Coronary artery (tissue), 2 donors: ENCODE results near the gene CTNNA3.

Experiments
- DNase-seq: peaks from one replicate; pipeline ENCODE4 v3.0.0-alpha.2; 2017; ENCODE audit warnings: low spot score
- H3K27ac ChIP-seq, 2 donors: fragments of 200-600 bp; sonication (generic); one replicate each; pipeline ENCODE4 v1.5.1; 2016 to 2019
- H3K4me3 ChIP-seq: fragments of 200-600 bp; sonication (generic); 2 replicates; pipeline ENCODE4 v1.5.1; 2016; ENCODE audit warnings: mild to moderate bottlenecking, moderate library complexity
- TF ChIP-seq, protein P1 (sequence below): fragments of 200-600 bp; sonication (generic); IDR thresholded peaks from one replicate; pipeline ENCODE4 v1.5.1; 2019; ENCODE audit warnings: antibody characterized with exemption

Gene CTNNA3

DNA sequence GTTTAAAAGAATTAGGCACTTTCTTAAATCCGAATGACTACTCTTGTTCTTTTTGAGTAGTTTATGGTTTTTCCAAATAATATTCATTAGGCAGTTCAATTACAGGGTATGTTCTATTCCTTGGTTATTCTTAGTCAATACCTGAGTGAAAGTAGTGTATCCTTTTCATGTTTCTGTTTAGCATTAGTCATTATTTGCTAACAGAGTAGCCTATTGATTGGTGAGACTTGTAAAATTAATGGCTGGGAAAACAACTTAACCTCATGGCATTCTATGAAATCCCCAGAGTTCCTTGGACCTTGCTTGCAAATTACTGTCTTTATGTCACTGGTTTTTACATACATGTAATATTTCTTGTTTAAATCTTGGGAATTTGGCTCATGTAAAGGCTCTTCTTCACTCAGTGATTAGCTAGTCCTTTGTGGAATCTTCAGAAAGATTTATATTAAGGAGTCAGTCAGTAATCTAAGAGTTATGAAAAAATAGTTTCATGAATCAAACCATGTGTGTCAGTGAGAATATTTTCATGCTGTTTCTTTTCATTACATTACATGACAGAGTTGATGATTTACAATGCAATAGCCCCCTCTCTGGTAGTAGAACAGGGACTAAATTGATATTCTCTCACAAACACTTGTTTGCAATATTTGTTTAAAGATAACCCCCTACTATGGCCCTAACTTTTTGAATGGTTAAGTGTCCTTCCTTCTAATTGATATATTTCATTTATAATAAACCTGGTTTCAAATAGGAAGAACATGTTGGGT is 851.6 kb downstream of the CTNNA3 start:
- no peak overlapping the region for H3K4me3 ChIP-seq
- no peak overlapping the region for H3K27ac ChIP-seq
- TF ChIP-seq, protein P1, sequence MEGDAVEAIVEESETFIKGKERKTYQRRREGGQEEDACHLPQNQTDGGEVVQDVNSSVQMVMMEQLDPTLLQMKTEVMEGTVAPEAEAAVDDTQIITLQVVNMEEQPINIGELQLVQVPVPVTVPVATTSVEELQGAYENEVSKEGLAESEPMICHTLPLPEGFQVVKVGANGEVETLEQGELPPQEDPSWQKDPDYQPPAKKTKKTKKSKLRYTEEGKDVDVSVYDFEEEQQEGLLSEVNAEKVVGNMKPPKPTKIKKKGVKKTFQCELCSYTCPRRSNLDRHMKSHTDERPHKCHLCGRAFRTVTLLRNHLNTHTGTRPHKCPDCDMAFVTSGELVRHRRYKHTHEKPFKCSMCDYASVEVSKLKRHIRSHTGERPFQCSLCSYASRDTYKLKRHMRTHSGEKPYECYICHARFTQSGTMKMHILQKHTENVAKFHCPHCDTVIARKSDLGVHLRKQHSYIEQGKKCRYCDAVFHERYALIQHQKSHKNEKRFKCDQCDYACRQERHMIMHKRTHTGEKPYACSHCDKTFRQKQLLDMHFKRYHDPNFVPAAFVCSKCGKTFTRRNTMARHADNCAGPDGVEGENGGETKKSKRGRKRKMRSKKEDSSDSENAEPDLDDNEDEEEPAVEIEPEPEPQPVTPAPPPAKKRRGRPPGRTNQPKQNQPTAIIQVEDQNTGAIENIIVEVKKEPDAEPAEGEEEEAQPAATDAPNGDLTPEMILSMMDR, result no peak
- DNase-seq, result no peak

DNA sequence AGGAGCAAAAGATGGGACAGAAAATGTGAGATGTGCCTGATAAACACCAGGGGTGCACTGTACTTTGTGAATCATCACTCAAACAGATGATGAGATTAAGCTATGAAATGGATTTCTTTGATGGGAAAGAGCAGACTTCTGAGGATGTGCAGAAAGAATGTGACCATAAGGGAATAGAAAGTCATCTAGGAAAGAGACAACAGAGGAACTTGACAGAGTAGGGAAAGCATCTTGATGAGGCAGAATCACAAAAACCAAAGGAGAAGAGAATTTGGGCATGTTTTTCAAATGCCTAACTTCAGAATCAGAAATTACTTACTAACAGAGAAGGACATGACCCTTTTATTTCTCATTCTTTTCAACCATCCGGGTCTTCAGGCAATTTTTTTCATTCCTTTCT is 852.6 kb downstream of the CTNNA3 start:
- no peak overlapping the region for H3K27ac ChIP-seq
- no peak overlapping the region for H3K4me3 ChIP-seq
- DNase-seq, result no peak
- TF ChIP-seq, protein P1, result no peak

DNA sequence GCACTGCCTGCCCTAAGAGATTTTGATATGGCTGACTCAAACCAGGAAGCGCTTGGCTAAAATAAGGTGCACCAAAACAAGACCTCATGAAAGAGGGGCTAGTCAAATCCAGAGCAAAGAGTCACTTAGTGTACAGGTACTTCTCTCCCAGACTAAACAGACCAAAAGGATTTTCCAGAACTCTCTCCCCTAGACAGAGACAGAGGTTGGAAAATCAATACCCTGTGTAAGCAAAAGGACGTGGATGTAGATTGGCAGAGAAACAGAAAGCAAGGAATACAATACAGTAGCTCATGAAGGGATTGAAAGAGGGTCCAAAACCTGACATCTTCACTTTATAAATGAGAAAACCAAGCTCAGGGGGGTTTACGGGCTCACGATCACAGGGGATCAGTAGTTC is 853.1 kb downstream of the CTNNA3 start:
- no peak for DNase-seq
- Histone ChIP-seq H3K4me3 (no peak overlapping the region), H3K27ac (no peak overlapping the region)
- TF ChIP-seq, protein P1, result no peak

DNA sequence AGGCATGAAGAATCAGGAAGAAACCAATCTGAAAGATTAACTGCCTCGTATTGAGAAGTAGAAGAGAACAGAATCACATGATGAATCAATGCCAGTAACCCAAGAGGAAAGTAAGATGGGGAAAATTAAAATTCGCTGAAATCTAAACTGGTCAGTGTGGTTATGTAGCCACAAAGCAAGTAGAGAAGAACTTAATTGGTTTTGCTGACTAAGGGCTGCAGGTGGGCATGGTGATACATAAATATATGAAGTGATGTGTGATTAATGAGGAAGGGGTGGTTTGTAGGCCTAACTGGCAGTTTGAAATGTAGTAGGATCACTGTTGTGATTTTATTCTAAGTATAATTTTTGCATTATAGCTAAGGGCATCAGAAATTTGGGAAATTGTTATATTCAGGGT is 853.6 kb downstream of the CTNNA3 start:
- DNase-seq, result no peak
- TF ChIP-seq, protein P1, result no peak
- no peak overlapping the region for H3K27ac ChIP-seq
- no peak overlapping the region for H3K4me3 ChIP-seq

DNA sequence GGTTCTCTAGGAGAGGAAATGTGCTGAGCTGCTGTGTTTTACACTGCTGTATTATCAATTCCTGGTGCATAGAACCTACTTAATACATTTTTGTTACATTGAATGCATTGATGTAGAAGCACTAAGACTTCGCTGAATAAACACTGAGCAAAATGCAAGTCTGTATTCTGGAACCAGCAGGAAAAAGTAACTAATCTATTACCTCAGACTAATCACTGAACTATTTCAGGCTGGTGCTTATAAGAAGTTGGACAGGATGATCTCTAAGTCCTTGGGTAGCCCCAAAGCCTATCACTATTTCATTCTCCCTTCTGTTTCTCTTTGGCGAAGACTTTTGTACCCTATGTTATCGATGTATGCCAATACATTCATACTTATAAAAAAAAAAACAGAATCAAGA is 857.3 kb downstream of the CTNNA3 start:
- no peak for DNase-seq
- Histone ChIP-seq H3K4me3 (no peak overlapping the region), H3K27ac (no peak overlapping the region)
- TF ChIP-seq, protein P1, result no peak

DNA sequence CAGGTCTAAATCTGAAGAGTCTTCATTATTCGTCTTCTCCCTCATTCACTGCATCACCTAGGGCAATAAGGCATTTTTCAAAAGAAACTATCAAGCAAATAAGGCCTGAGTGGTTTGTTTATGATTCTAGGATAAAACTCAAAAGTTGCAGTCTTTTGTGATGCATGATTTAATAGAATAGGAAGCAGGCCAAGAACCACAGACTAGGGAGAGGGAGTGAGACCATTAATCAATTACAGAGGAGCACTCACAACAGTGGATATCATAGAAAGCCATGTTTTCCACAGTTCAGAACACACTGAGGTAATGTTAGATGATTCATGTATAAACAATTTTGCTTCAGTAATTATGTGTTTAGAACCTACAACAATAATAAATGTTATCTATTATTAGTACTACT is 858.0 kb downstream of the CTNNA3 start:
- no peak for DNase-seq
- TF ChIP-seq, protein P1, result no peak
- H3K4me3 ChIP-seq, result no peak overlapping the region
- H3K27ac ChIP-seq, result no peak overlapping the region

- TF ChIP-seq, protein P1, result no peak
- no peak overlapping the region for H3K27ac ChIP-seq
- no peak for DNase-seq
These were observed 858.7 kb downstream of the CTNNA3 start for GRCh38 chr10:66837335-66837734.

More at GRCh38 chr10:66837335-66837734, 858.7 kb downstream of the CTNNA3 start:
- H3K4me3 ChIP-seq, result no peak overlapping the region
